Gastroesophageal sphincter (tissue), 3 donors: ENCODE measurements around the gene JAG2.

Experiments
- POLR2A ChIP-seq, 2 donors: fragments of 450-650 bp; IDR thresholded peaks; one replicate each; pipeline ENCODE4 v1.6.1; 2017; ENCODE audit warnings: antibody characterized with exemption in 2 of 2, mild to moderate bottlenecking in 2 of 2, moderate library complexity in 1 of 2
- TF ChIP-seq, protein P1 (sequence below), 4 experiments: fragments of 200-600 bp in 2 of 4; fragments of 450-650 bp in 2 of 4; sonication (generic) in 1 of 4; IDR thresholded peaks; one replicate each; pipeline ENCODE4 v1.5.1; 2017 to 2019; ENCODE audit warnings: antibody characterized with exemption in 4 of 4, mild to moderate bottlenecking in 2 of 4, moderate library complexity in 2 of 4

DNA sequence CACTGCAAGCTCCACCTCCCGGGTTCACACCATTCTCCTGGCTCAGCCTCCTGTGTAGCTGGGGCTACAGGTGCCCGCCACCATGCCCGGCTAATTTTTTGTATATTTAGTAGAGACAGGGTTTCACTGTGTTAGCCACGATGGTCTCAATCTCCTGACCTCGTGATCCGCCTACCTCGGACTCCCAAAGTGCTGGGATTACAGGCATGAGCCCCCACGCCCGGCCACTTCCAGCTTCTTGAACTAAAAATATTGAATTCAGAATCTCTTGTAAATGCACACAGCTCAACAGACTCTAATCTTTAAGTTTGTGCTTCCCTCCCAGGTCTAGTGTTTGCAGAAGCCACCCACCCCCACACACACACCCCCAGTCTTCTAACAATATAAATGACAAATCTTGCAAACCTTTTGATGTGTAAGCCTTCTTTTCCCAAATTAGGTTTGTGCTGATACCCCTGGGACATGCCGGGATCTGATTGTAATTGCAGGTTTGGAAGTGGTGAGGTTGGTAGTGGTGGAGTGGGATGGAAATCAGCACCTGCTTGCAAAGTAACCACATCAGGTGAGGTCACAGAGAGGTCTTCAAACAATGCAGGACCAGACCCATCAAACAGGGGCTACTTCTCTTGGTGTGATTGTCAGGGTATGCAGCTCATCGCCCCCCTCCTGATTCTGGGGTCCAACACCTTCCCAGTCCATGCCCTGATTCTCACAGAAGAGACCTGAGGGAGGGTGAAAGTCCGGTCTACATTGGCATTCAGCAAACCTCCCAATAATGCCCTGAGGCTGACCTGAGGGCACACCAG, 51.9 kb downstream of the JAG2 start:
- TF ChIP-seq, protein P1, sequence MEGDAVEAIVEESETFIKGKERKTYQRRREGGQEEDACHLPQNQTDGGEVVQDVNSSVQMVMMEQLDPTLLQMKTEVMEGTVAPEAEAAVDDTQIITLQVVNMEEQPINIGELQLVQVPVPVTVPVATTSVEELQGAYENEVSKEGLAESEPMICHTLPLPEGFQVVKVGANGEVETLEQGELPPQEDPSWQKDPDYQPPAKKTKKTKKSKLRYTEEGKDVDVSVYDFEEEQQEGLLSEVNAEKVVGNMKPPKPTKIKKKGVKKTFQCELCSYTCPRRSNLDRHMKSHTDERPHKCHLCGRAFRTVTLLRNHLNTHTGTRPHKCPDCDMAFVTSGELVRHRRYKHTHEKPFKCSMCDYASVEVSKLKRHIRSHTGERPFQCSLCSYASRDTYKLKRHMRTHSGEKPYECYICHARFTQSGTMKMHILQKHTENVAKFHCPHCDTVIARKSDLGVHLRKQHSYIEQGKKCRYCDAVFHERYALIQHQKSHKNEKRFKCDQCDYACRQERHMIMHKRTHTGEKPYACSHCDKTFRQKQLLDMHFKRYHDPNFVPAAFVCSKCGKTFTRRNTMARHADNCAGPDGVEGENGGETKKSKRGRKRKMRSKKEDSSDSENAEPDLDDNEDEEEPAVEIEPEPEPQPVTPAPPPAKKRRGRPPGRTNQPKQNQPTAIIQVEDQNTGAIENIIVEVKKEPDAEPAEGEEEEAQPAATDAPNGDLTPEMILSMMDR (IDR thresholded peaks at IDR 0.05) = no peak
- TF ChIP-seq POLR2A (IDR thresholded peaks at IDR 0.05) = no peak
